ENCODE results near the gene ERC1. TPM values are rescaled to one million over a fixed set of nuclear protein-coding genes. Genes with fewer than 3 reads are reported as not detected.

The ERC1 gene
- total and polyA plus RNA-seq, 9 of the 15 experiments (the other 6 are each of a cell fraction or from before 2014, with no cell fraction given), result 0.74 to 11.8 (median 4.8) TPM

DNA sequence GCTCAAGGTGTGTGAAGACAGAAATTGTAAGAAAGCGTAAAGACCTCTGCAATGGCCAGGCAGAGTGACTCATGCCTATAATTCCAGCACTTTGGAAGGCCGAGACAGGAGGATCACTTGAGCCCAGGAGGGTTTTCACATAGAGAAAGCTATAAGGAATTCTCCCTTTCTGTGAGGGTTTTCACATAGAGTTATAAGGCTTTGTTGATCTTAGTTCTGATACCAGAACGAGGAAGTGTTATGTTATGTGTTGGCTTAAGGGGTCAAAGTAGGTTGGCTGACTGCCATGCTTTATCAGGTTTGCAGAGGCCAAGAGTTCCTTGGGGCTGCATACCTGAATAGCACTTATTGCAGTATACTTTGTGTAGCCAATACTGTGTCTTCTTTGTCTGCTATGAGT is 139.1 kb downstream of the ERC1 start (continued):
- TF ChIP-seq SIRT6 (IDR thresholded peaks at IDR 0.05; ENCODE audit: low read depth, low read length) (no peak), ZZZ3 (IDR thresholded peaks at IDR 0.05) (no peak), ZNF41 (CRISPR knock-in tag; conservative IDR thresholded peaks at IDR 0.05) (no peak), ZNF143 (CRISPR knock-in tag; IDR thresholded peaks at IDR 0.05) (no peak), ZNF707 (CRISPR knock-in tag; conservative IDR thresholded peaks at IDR 0.05) (no peak), EHMT2 (IDR thresholded peaks at IDR 0.05) (no peak), ZNF830 (CRISPR knock-in tag; IDR thresholded peaks at IDR 0.05) (no peak), MCM3 (IDR thresholded peaks at IDR 0.05) (no peak), PHF8 (IDR thresholded peaks at IDR 0.05; ENCODE audit: borderline replicate concordance, low read length) (no peak), MTF1 (CRISPR knock-in tag; IDR thresholded peaks at IDR 0.05; ENCODE audit: borderline replicate concordance) (no peak)
- TF ChIP-seq, protein P1, sequence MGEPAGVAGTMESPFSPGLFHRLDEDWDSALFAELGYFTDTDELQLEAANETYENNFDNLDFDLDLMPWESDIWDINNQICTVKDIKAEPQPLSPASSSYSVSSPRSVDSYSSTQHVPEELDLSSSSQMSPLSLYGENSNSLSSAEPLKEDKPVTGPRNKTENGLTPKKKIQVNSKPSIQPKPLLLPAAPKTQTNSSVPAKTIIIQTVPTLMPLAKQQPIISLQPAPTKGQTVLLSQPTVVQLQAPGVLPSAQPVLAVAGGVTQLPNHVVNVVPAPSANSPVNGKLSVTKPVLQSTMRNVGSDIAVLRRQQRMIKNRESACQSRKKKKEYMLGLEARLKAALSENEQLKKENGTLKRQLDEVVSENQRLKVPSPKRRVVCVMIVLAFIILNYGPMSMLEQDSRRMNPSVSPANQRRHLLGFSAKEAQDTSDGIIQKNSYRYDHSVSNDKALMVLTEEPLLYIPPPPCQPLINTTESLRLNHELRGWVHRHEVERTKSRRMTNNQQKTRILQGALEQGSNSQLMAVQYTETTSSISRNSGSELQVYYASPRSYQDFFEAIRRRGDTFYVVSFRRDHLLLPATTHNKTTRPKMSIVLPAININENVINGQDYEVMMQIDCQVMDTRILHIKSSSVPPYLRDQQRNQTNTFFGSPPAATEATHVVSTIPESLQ (CRISPR knock-in tag; IDR thresholded peaks at IDR 0.05), result no peak
- TF ChIP-seq, protein P2, sequence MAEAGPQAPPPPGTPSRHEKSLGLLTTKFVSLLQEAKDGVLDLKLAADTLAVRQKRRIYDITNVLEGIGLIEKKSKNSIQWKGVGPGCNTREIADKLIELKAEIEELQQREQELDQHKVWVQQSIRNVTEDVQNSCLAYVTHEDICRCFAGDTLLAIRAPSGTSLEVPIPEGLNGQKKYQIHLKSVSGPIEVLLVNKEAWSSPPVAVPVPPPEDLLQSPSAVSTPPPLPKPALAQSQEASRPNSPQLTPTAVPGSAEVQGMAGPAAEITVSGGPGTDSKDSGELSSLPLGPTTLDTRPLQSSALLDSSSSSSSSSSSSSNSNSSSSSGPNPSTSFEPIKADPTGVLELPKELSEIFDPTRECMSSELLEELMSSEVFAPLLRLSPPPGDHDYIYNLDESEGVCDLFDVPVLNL (CRISPR knock-in tag; IDR thresholded peaks at IDR 0.05; ENCODE audit: low read depth), result no peak
- TF ChIP-seq, protein P3, sequence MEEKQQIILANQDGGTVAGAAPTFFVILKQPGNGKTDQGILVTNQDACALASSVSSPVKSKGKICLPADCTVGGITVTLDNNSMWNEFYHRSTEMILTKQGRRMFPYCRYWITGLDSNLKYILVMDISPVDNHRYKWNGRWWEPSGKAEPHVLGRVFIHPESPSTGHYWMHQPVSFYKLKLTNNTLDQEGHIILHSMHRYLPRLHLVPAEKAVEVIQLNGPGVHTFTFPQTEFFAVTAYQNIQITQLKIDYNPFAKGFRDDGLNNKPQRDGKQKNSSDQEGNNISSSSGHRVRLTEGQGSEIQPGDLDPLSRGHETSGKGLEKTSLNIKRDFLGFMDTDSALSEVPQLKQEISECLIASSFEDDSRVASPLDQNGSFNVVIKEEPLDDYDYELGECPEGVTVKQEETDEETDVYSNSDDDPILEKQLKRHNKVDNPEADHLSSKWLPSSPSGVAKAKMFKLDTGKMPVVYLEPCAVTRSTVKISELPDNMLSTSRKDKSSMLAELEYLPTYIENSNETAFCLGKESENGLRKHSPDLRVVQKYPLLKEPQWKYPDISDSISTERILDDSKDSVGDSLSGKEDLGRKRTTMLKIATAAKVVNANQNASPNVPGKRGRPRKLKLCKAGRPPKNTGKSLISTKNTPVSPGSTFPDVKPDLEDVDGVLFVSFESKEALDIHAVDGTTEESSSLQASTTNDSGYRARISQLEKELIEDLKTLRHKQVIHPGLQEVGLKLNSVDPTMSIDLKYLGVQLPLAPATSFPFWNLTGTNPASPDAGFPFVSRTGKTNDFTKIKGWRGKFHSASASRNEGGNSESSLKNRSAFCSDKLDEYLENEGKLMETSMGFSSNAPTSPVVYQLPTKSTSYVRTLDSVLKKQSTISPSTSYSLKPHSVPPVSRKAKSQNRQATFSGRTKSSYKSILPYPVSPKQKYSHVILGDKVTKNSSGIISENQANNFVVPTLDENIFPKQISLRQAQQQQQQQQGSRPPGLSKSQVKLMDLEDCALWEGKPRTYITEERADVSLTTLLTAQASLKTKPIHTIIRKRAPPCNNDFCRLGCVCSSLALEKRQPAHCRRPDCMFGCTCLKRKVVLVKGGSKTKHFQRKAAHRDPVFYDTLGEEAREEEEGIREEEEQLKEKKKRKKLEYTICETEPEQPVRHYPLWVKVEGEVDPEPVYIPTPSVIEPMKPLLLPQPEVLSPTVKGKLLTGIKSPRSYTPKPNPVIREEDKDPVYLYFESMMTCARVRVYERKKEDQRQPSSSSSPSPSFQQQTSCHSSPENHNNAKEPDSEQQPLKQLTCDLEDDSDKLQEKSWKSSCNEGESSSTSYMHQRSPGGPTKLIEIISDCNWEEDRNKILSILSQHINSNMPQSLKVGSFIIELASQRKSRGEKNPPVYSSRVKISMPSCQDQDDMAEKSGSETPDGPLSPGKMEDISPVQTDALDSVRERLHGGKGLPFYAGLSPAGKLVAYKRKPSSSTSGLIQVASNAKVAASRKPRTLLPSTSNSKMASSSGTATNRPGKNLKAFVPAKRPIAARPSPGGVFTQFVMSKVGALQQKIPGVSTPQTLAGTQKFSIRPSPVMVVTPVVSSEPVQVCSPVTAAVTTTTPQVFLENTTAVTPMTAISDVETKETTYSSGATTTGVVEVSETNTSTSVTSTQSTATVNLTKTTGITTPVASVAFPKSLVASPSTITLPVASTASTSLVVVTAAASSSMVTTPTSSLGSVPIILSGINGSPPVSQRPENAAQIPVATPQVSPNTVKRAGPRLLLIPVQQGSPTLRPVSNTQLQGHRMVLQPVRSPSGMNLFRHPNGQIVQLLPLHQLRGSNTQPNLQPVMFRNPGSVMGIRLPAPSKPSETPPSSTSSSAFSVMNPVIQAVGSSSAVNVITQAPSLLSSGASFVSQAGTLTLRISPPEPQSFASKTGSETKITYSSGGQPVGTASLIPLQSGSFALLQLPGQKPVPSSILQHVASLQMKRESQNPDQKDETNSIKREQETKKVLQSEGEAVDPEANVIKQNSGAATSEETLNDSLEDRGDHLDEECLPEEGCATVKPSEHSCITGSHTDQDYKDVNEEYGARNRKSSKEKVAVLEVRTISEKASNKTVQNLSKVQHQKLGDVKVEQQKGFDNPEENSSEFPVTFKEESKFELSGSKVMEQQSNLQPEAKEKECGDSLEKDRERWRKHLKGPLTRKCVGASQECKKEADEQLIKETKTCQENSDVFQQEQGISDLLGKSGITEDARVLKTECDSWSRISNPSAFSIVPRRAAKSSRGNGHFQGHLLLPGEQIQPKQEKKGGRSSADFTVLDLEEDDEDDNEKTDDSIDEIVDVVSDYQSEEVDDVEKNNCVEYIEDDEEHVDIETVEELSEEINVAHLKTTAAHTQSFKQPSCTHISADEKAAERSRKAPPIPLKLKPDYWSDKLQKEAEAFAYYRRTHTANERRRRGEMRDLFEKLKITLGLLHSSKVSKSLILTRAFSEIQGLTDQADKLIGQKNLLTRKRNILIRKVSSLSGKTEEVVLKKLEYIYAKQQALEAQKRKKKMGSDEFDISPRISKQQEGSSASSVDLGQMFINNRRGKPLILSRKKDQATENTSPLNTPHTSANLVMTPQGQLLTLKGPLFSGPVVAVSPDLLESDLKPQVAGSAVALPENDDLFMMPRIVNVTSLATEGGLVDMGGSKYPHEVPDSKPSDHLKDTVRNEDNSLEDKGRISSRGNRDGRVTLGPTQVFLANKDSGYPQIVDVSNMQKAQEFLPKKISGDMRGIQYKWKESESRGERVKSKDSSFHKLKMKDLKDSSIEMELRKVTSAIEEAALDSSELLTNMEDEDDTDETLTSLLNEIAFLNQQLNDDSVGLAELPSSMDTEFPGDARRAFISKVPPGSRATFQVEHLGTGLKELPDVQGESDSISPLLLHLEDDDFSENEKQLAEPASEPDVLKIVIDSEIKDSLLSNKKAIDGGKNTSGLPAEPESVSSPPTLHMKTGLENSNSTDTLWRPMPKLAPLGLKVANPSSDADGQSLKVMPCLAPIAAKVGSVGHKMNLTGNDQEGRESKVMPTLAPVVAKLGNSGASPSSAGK (IDR thresholded peaks at IDR 0.05), result no peak
- TF ChIP-seq, protein P4, sequence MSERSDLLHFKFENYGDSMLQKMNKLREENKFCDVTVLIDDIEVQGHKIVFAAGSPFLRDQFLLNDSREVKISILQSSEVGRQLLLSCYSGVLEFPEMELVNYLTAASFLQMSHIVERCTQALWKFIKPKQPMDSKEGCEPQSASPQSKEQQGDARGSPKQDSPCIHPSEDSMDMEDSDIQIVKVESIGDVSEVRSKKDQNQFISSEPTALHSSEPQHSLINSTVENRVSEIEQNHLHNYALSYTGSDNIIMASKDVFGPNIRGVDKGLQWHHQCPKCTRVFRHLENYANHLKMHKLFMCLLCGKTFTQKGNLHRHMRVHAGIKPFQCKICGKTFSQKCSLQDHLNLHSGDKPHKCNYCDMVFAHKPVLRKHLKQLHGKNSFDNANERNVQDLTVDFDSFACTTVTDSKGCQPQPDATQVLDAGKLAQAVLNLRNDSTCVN (CRISPR knock-in tag; IDR thresholded peaks at IDR 0.05), result no peak

All from K562 (cell line).